Hematopoietic multipotent progenitor cell treated with erythropoietin and hydrocortisone succinate and interleukin-3 and kit ligand, for 8 days (in vitro differentiated cells): ENCODE results near the gene TRMT2A.
"Not testable (repeated sequence)": the region's sequence is repeated elsewhere in the genome, so short reads cannot be mapped to it uniquely, and the experiment has no call there.

Experiments
- DNase-seq: peaks from one replicate; pipeline ENCODE4 v3.0.0-alpha.2; 2015

Gene TRMT2A

GRCh38 chr22:20083157-20083890 lies 33.7 kb downstream of the TRMT2A start:
- DNase-seq, result no peak

- DNase-seq, result peak; percentile 52
Measured at GRCh38 chr22:20080776-20081654, 36.0 kb downstream of the TRMT2A start.

GRCh38 chr22:20080445-20080775 lies 36.6 kb downstream of the TRMT2A start:
- DNase-seq, result peak; percentile 69

- peak; percentile 86 for DNase-seq
Measured at GRCh38 chr22:20079745-20080444, 37.1 kb downstream of the TRMT2A start, which contains the start of gene DGCR8. TSS of gene DGCR8 (plus strand) at chr22:20080241. CDS start at chr22:20085964, 5,723 bp downstream.

GRCh38 chr22:20076627-20077172 lies 40.3 kb downstream of the TRMT2A start:
- peak; percentile 72 for DNase-seq

GRCh38 chr22:20071524-20071972 lies 45.5 kb downstream of the TRMT2A start:
- DNase-seq, result no peak

- DNase-seq, result no peak
Measured at GRCh38 chr22:20069331-20070042, 47.5 kb downstream of the TRMT2A start.

GRCh38 chr22:20068640-20069039 lies 48.4 kb downstream of the TRMT2A start:
- DNase-seq, result no peak

GRCh38 chr22:20067384-20067682 lies 49.7 kb downstream of the TRMT2A start:
- DNase-seq, result not testable (repeated sequence)

- DNase-seq, result no peak
Measured at GRCh38 chr22:20066617-20067383, 50.2 kb downstream of the TRMT2A start.

GRCh38 chr22:20065896-20066616 lies 51.0 kb downstream of the TRMT2A start:
- DNase-seq, result no peak

- DNase-seq, result no peak
Measured at GRCh38 chr22:20064545-20065262, 52.3 kb downstream of the TRMT2A start.

- no peak for DNase-seq
Measured at GRCh38 chr22:20064140-20064480, 52.9 kb downstream of the TRMT2A start.

GRCh38 chr22:20063271-20064139 lies 53.5 kb downstream of the TRMT2A start:
- DNase-seq, result no peak

- DNase-seq, result no peak
Measured at GRCh38 chr22:20062766-20063083, 54.3 kb downstream of the TRMT2A start.

GRCh38 chr22:20062043-20062765 lies 54.8 kb downstream of the TRMT2A start:
- no peak for DNase-seq
